Choroid plexus epithelial cell (primary cell): Measurements from ENCODE around the gene HCK.

Experiments used
- DNase-seq: peaks from one replicate; pipeline ENCODE4 v3.0.0-alpha.2; 2010; ENCODE audit warnings: low read depth
- H3K4me3 ChIP-seq: 2 replicates; pipeline ENCODE4 v1.5.1; 2011; ENCODE audit warnings: low read depth, mild to moderate bottlenecking, control low read depth, low read length, moderate library complexity
- TF ChIP-seq, protein P1 (sequence below): conservative IDR thresholded peaks from 2 replicates; pipeline ENCODE4 v1.5.1; 2011; ENCODE audit warnings: low read depth, mild to moderate bottlenecking, control low read depth, inconsistent platforms, low read length, moderate library complexity

HCK gene

DNA sequence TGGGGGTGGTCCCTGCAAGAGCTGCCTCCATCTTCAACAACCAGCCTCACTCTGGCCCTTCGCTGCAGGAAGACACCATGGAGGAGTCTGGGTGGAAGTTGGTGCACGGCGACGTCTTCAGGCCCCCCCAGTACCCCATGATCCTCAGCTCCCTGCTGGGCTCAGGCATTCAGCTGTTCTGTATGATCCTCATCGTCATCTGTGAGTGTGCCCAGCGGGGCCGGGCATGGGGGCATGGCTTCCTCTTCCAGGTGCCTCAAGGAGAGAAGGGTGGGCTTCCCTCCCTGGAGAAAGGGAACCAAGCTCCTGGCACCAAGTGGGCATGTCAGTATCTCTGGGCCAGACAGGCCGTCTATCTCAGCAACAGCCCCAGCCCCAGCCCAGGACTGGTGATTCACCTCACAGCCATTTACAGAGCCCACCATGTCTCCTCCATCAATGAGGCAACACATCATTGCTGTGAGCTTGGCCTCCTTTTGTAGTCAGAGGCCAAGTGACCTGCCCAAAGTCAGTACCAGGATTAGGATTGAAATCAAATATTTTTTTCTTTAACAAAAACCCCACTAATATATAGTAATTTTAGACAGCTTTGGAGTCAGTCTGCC lies 97.6 kb downstream of the HCK start:
- TF ChIP-seq, protein P1, sequence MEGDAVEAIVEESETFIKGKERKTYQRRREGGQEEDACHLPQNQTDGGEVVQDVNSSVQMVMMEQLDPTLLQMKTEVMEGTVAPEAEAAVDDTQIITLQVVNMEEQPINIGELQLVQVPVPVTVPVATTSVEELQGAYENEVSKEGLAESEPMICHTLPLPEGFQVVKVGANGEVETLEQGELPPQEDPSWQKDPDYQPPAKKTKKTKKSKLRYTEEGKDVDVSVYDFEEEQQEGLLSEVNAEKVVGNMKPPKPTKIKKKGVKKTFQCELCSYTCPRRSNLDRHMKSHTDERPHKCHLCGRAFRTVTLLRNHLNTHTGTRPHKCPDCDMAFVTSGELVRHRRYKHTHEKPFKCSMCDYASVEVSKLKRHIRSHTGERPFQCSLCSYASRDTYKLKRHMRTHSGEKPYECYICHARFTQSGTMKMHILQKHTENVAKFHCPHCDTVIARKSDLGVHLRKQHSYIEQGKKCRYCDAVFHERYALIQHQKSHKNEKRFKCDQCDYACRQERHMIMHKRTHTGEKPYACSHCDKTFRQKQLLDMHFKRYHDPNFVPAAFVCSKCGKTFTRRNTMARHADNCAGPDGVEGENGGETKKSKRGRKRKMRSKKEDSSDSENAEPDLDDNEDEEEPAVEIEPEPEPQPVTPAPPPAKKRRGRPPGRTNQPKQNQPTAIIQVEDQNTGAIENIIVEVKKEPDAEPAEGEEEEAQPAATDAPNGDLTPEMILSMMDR = no peak
- DNase-seq = no peak
- no peak overlapping the region for H3K4me3 ChIP-seq

DNA sequence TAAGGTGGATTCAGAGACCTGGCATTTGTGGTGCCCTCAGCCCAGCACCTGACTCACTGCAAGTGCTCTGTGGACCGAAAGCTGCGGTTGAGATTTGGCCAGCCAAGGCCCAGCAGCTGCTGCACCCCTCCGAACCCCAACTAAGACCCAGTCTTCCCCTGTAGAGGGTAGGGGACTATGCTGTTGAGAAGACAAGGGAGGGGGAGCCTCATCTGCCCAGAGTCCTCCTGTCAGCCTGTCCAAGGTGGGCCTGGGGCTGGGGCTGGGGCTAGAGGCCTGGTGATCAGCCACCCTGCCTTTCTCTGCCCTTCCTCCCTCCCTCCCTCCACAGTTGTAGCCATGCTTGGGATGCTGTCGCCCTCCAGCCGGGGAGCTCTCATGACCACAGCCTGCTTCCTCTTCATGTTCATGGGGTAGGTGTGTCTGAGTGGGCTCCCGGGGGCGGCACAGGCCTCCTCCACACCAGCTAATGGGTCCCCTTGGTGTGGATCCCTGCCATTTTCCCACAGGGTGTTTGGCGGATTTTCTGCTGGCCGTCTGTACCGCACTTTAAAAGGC lies 98.3 kb downstream of the HCK start:
- H3K4me3 ChIP-seq = no peak overlapping the region
- TF ChIP-seq, protein P1 = no peak
- no peak for DNase-seq
